WTC11 (cell line): ENCODE data around the gene OR51B5. TPM values are rescaled to one million over a fixed set of nuclear protein-coding genes. Genes with fewer than 3 reads are reported as not detected.

Source experiments
- ATAC-seq: fragments of 200-7000 bp; cut with Tn5 transposase; 2 replicates; pipeline ENCODE4 v1.10.0; 2021; ENCODE audit warnings: mild to moderate bottlenecking, moderate library complexity
- CTCF ChIA-PET: fragments of 300-600 bp; sonication (Branson Sonifier 250); formaldehyde crosslinking; loops from one replicate; lab custom pipeline; 2021; ENCODE audit warnings: antibody characterized with exemption; lab: Charles Lee
- POLR2A ChIA-PET: fragments of 350-600 bp; sonication (Branson Sonifier 250); formaldehyde crosslinking; loops from one replicate; lab custom pipeline; 2021; ENCODE audit warnings: antibody characterized with exemption; lab: Charles Lee
- DNase-seq: peaks from one replicate; pipeline ENCODE4 v3.0.0; 2021; ENCODE audit warnings: low spot score
- H3K27ac Mint-ChIP-seq: 2 replicates; pipeline ENCODE4 v1.8.0; 2021; ENCODE audit warnings: mixed read lengths
- H3K27me3 Mint-ChIP-seq: 2 replicates; pipeline ENCODE4 v1.8.0; 2021; ENCODE audit warnings: low read depth, mild to moderate bottlenecking, moderate library complexity, mixed read lengths
- H3K36me3 Mint-ChIP-seq: 2 replicates; pipeline ENCODE4 v1.8.0; 2021; ENCODE audit warnings: mixed read lengths
- H3K4me1 Mint-ChIP-seq: 2 replicates; pipeline ENCODE4 v1.8.0; 2022; ENCODE audit warnings: mixed read lengths
- H3K4me3 Mint-ChIP-seq: 2 replicates; pipeline ENCODE4 v1.8.0; 2021; ENCODE audit warnings: mild to moderate bottlenecking, moderate library complexity, mixed read lengths
- H3K9me3 Mint-ChIP-seq: 2 replicates; pipeline ENCODE4 v1.8.0; 2021; ENCODE audit warnings: mixed read lengths
- E2F5 ChIP-seq: sonication (generic); formaldehyde crosslinking; IDR thresholded peaks from 2 replicates; pipeline ENCODE4 v1.8.1; 2022; ENCODE audit warnings: mild to moderate bottlenecking, moderate library complexity, missing genetic modification reagents
- ELF4 ChIP-seq: sonication (generic); formaldehyde crosslinking; IDR thresholded peaks from 2 replicates; pipeline ENCODE4 v1.8.1; 2022; ENCODE audit warnings: low read depth, mild to moderate bottlenecking, moderate library complexity, missing genetic modification reagents
- ESRRA ChIP-seq: sonication (generic); formaldehyde crosslinking; IDR thresholded peaks from 2 replicates; pipeline ENCODE4 v1.8.1; 2022; ENCODE audit warnings: mild to moderate bottlenecking, missing genetic modification reagents, borderline replicate concordance
- FOXJ3 ChIP-seq: sonication (generic); formaldehyde crosslinking; IDR thresholded peaks from 2 replicates; pipeline ENCODE4 v1.9.0; 2021; ENCODE audit warnings: missing genetic modification reagents, mild to moderate bottlenecking, borderline replicate concordance
- GABPB1 ChIP-seq: sonication (generic); formaldehyde crosslinking; IDR thresholded peaks from 2 replicates; pipeline ENCODE4 v1.8.1; 2023; ENCODE audit warnings: mild to moderate bottlenecking, missing genetic modification reagents
- GRHL2 ChIP-seq: fragments of 250-450 bp; sonication (Bioruptor Pico); IDR thresholded peaks from 2 replicates; pipeline ENCODE4 v1.8.0; 2022; ENCODE audit warnings: mild to moderate bottlenecking, moderate library complexity; ENCODE audit not compliant: insufficient replicate concordance, severe bottlenecking
- GTF2I ChIP-seq: fragments of 250-450 bp; sonication (Bioruptor Pico); conservative IDR thresholded peaks from 2 replicates; pipeline ENCODE4 v1.4.0; 2021; ENCODE audit warnings: mild to moderate bottlenecking
- HMGA2 ChIP-seq: fragments of 250-450 bp; sonication (Bioruptor Pico); IDR thresholded peaks from 2 replicates; pipeline ENCODE4 v1.4.0; 2021; ENCODE audit warnings: mild to moderate bottlenecking, moderate library complexity
- IRF1 ChIP-seq: sonication (generic); formaldehyde crosslinking; IDR thresholded peaks from 2 replicates; pipeline ENCODE4 v1.8.0; 2023; ENCODE audit warnings: missing genetic modification reagents
- MLX ChIP-seq: sonication (generic); formaldehyde crosslinking; IDR thresholded peaks from 2 replicates; pipeline ENCODE4 v1.8.1; 2023; ENCODE audit warnings: mild to moderate bottlenecking, missing genetic modification reagents, moderate library complexity
- NFATC4 ChIP-seq: fragments of 250-450 bp; sonication (Bioruptor Pico); IDR thresholded peaks from 2 replicates; pipeline ENCODE4 v1.9.0; 2021; ENCODE audit warnings: mild to moderate bottlenecking
- NFYB ChIP-seq: sonication (generic); formaldehyde crosslinking; conservative IDR thresholded peaks from 2 replicates; pipeline ENCODE4 v1.8.0; 2022; ENCODE audit warnings: low read depth, missing genetic modification reagents
- NR2C2 ChIP-seq: sonication (generic); formaldehyde crosslinking; IDR thresholded peaks from 2 replicates; pipeline ENCODE4 v1.8.0; 2022; ENCODE audit warnings: mild to moderate bottlenecking, missing genetic modification reagents
- RELA ChIP-seq: sonication (generic); formaldehyde crosslinking; IDR thresholded peaks from 2 replicates; pipeline ENCODE4 v1.8.1; 2022; ENCODE audit warnings: missing genetic modification reagents, mild to moderate bottlenecking, borderline replicate concordance
- SMAD3 ChIP-seq: sonication (generic); formaldehyde crosslinking; IDR thresholded peaks from 2 replicates; pipeline ENCODE4 v1.8.0; 2022; ENCODE audit warnings: missing genetic modification reagents, mild to moderate bottlenecking, borderline replicate concordance
- SMAD4 ChIP-seq: sonication (generic); formaldehyde crosslinking; IDR thresholded peaks from 2 replicates; pipeline ENCODE4 v1.8.0; 2022; ENCODE audit warnings: mild to moderate bottlenecking, missing genetic modification reagents
- SP1 ChIP-seq: sonication (generic); formaldehyde crosslinking; conservative IDR thresholded peaks from 2 replicates; pipeline ENCODE4 v1.8.1; 2022; ENCODE audit warnings: missing genetic modification reagents
- TCF7 ChIP-seq: sonication (generic); formaldehyde crosslinking; IDR thresholded peaks from 2 replicates; pipeline ENCODE4 v1.8.0; 2022; ENCODE audit warnings: mild to moderate bottlenecking, low read depth, missing genetic modification reagents, moderate library complexity
- TEAD4 ChIP-seq: sonication (generic); formaldehyde crosslinking; IDR thresholded peaks from 2 replicates; pipeline ENCODE4 v1.8.0; 2022; ENCODE audit warnings: mild to moderate bottlenecking, missing genetic modification reagents
- TP53 ChIP-seq: sonication (generic); formaldehyde crosslinking; IDR thresholded peaks from 2 replicates; pipeline ENCODE4 v1.8.1; 2023; ENCODE audit warnings: mild to moderate bottlenecking, missing genetic modification reagents
- ZNF232 ChIP-seq: sonication (generic); formaldehyde crosslinking; IDR thresholded peaks from 2 replicates; pipeline ENCODE4 v1.8.0; 2022; ENCODE audit warnings: mild to moderate bottlenecking, missing genetic modification reagents
- ZNF512 ChIP-seq: sonication (generic); formaldehyde crosslinking; IDR thresholded peaks from 2 replicates; pipeline ENCODE4 v1.8.1; 2022; ENCODE audit warnings: missing genetic modification reagents, borderline replicate concordance
- total RNA-seq: library from RNA; stranded (reverse); gene quantifications from 3 replicates; pipeline ENCODE4 v1.2.3, GENCODE V29; 2021
- TF ChIP-seq, protein P1 (sequence below): sonication (generic); formaldehyde crosslinking; IDR thresholded peaks from 2 replicates; pipeline ENCODE4 v1.8.1; 2022; ENCODE audit warnings: mild to moderate bottlenecking, missing genetic modification reagents, moderate library complexity, borderline replicate concordance
- TF ChIP-seq, protein P2 (sequence below): sonication (generic); formaldehyde crosslinking; conservative IDR thresholded peaks from 2 replicates; pipeline ENCODE4 v1.8.1; 2022; ENCODE audit warnings: mild to moderate bottlenecking, missing genetic modification reagents
- TF ChIP-seq, protein P3 (sequence below): sonication (generic); formaldehyde crosslinking; IDR thresholded peaks from 2 replicates; pipeline ENCODE4 v1.8.0; 2022; ENCODE audit warnings: mild to moderate bottlenecking, missing genetic modification reagents
- TF ChIP-seq, protein P4 (sequence below): fragments of 200-600 bp; IDR thresholded peaks from 2 replicates; pipeline ENCODE4 v1.8.0; 2022; ENCODE audit warnings: antibody characterized with exemption

OR51B5 gene
- total RNA-seq, 1 experiment from 2014 or later, result 0.26 TPM

DNA sequence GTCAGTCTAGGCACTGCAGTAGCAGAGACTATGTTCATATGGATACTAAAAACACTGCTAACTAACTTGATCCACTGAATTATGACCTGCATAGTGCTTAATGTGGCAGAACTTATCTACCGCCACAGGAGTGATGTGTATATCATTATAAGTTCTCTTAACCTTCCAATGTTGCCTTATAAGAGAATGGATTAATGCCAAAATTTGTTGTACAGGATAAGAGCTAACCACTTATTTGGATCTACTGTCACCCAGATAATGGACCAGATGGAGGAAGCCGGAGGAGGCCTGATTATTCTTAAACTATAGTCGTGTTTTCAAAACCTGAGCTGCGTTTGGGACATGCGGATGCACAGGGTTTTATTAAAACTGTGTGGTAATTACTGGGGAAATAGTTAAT, 39.7 kb downstream of the OR51B5 start:
- Mint-ChIP-seq H3K36me3 (no peaks in the 10 kb centered on the region), H3K4me1 (no peaks in the 10 kb centered on the region), H3K27me3 (no peaks in the 10 kb centered on the region), H3K27ac (no peak overlapping the region), H3K9me3 (no peaks in the 10 kb centered on the region), H3K4me3 (no peak overlapping the region)
- DNase-seq, result no peak
- CTCF ChIA-PET, result no interaction called here
- POLR2A ChIA-PET, result no interaction called here
- TF ChIP-seq SP1 (CRISPR knock-in tag) (no peak), ZNF512 (CRISPR knock-in tag) (no peak), NR2C2 (no peak), FOXJ3 (no peak)
- no peak for ATAC-seq

DNA sequence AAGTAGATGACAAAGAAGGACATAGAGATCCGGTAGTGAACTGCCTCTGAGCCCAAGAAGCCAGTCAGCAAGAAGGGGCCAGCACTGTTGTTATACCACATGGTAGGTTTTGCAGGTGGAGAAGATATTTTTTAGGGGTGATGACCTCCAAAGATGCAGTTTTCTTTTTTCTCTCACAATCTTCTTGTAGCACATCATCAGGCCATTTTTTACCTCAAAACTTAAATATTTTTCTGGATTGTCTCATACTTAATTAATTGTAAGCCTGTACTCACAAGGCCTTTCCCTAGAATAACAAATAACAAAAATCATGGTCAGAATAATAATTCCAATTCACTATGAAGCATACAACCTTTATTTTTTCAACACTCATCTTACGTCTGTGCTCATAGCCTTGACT, 41.5 kb downstream of the OR51B5 start, which contains the start of gene OR51B4:
TSS of gene OR51B4 (minus strand) at position 101 of the 400 bp plus-strand sequence. CDS start at position 101, 0 bp downstream.
- ATAC-seq, result no peak
- Mint-ChIP-seq H3K4me3 (no peak within 1 kb of the TSS), H3K27me3 (no peaks in the 10 kb centered on the region), H3K4me1 (no peaks in the 10 kb centered on the region), H3K27ac (no peak within 1 kb of the TSS)
- CTCF ChIA-PET, result no interaction called here
- POLR2A ChIA-PET, result no interaction called here
- no peak for TF ChIP-seq IRF1 (CRISPR knock-in tag)
- TF ChIP-seq GRHL2, result no peak
- no peak for TF ChIP-seq GABPB1 (CRISPR knock-in tag)
- TF ChIP-seq TCF7 (CRISPR knock-in tag), result no peak
- TF ChIP-seq, protein P1, sequence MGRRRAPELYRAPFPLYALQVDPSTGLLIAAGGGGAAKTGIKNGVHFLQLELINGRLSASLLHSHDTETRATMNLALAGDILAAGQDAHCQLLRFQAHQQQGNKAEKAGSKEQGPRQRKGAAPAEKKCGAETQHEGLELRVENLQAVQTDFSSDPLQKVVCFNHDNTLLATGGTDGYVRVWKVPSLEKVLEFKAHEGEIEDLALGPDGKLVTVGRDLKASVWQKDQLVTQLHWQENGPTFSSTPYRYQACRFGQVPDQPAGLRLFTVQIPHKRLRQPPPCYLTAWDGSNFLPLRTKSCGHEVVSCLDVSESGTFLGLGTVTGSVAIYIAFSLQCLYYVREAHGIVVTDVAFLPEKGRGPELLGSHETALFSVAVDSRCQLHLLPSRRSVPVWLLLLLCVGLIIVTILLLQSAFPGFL (CRISPR knock-in tag), result no peak
- TF ChIP-seq TP53 (CRISPR knock-in tag), result no peak
- TF ChIP-seq, protein P2, sequence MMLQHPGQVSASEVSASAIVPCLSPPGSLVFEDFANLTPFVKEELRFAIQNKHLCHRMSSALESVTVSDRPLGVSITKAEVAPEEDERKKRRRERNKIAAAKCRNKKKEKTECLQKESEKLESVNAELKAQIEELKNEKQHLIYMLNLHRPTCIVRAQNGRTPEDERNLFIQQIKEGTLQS (CRISPR knock-in tag), result no peak
- TF ChIP-seq, all 79 proteins: peak for 0
- DNase-seq, result no peak
- H3K36me3 Mint-ChIP-seq, result no peaks in the 10 kb centered on the region
- H3K9me3 Mint-ChIP-seq, result no peaks in the 10 kb centered on the region

DNA sequence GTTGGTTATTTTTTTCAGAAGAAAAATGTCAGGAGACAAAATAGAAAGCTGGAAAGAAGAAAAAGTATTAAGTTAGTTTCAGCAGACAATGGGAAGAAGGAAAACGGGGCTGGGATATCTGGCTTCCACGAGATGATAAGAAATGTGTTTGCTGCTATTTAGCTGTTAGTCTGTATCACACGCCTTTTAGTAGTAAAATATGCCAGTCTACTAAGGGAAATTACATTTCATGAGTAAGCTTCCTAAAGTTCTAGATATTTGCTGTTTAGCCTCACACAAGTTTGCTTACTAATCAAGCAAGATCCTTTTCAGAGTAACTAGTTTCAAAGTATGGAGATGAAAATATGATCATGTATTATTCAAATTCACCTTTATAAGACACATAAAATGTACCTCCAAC, 43.1 kb downstream of the OR51B5 start:
- no peak for DNase-seq
- ChIA-PET POLR2A (no interaction called here), CTCF (interaction anchor here (1.5 kb wide), 1 partner anchor 9 kb away, joined by 3 read pairs; no protein-coding TSS in a partner anchor)
- no peaks in the 10 kb centered on the region for H3K27me3 Mint-ChIP-seq
- H3K4me3 Mint-ChIP-seq, result no peak overlapping the region
- no peak for ATAC-seq
- no peaks in the 10 kb centered on the region for H3K9me3 Mint-ChIP-seq
- H3K4me1 Mint-ChIP-seq, result no peaks in the 10 kb centered on the region
- H3K36me3 Mint-ChIP-seq, result no peaks in the 10 kb centered on the region
- H3K27ac Mint-ChIP-seq, result no peak overlapping the region
- TF ChIP-seq TCF7 (CRISPR knock-in tag), result no peak
- TF ChIP-seq NFATC4 (CRISPR knock-in tag), result no peak
- TF ChIP-seq HMGA2 (CRISPR knock-in tag), result no peak
- TF ChIP-seq ELF4, result no peak
- no peak for TF ChIP-seq E2F5
- no peak for TF ChIP-seq GTF2I (CRISPR knock-in tag)
- no peak for TF ChIP-seq SMAD4 (CRISPR knock-in tag)
- TF ChIP-seq, protein P3, sequence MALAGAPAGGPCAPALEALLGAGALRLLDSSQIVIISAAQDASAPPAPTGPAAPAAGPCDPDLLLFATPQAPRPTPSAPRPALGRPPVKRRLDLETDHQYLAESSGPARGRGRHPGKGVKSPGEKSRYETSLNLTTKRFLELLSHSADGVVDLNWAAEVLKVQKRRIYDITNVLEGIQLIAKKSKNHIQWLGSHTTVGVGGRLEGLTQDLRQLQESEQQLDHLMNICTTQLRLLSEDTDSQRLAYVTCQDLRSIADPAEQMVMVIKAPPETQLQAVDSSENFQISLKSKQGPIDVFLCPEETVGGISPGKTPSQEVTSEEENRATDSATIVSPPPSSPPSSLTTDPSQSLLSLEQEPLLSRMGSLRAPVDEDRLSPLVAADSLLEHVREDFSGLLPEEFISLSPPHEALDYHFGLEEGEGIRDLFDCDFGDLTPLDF (CRISPR knock-in tag), result no peak
- no peak for TF ChIP-seq NFYB (CRISPR knock-in tag)
- TF ChIP-seq TEAD4 (CRISPR knock-in tag), result no peak
- TF ChIP-seq SP1 (CRISPR knock-in tag), result no peak
- TF ChIP-seq RELA, result no peak
- no peak for TF ChIP-seq ZNF232 (CRISPR knock-in tag)
- TF ChIP-seq SMAD3, result no peak
- TF ChIP-seq ESRRA, result no peak
- no peak for TF ChIP-seq MLX (CRISPR knock-in tag)
- TF ChIP-seq, protein P4, sequence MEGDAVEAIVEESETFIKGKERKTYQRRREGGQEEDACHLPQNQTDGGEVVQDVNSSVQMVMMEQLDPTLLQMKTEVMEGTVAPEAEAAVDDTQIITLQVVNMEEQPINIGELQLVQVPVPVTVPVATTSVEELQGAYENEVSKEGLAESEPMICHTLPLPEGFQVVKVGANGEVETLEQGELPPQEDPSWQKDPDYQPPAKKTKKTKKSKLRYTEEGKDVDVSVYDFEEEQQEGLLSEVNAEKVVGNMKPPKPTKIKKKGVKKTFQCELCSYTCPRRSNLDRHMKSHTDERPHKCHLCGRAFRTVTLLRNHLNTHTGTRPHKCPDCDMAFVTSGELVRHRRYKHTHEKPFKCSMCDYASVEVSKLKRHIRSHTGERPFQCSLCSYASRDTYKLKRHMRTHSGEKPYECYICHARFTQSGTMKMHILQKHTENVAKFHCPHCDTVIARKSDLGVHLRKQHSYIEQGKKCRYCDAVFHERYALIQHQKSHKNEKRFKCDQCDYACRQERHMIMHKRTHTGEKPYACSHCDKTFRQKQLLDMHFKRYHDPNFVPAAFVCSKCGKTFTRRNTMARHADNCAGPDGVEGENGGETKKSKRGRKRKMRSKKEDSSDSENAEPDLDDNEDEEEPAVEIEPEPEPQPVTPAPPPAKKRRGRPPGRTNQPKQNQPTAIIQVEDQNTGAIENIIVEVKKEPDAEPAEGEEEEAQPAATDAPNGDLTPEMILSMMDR, result no peak
